Transverse colon (tissue), 3 donors: Measurements from ENCODE around the gene SPN.

Source experiments
- CTCF ChIP-seq, 5 experiments: fragments of 200-600 bp in 3 of 5; fragments of 450-650 bp in 2 of 5; sonication (generic) in 3 of 5; IDR thresholded peaks; 1 replicate in 2 of 5; 2 replicates in 3 of 5; pipeline ENCODE4 v1.5.1; 2016 to 2017; ENCODE audit warnings: antibody characterized with exemption in 5 of 5, inconsistent platforms in 3 of 5, mild to moderate bottlenecking in 2 of 5, moderate library complexity in 1 of 5
- EP300 ChIP-seq: sonication (generic); formaldehyde crosslinking; IDR thresholded peaks from one replicate; pipeline ENCODE4 v1.6.1; 2017; ENCODE audit warnings: antibody characterized with exemption, low read depth
- POLR2A ChIP-seq: fragments of 450-650 bp; IDR thresholded peaks from one replicate; pipeline ENCODE4 v1.6.1; 2016; ENCODE audit warnings: antibody characterized with exemption, mild to moderate bottlenecking, moderate library complexity

DNA sequence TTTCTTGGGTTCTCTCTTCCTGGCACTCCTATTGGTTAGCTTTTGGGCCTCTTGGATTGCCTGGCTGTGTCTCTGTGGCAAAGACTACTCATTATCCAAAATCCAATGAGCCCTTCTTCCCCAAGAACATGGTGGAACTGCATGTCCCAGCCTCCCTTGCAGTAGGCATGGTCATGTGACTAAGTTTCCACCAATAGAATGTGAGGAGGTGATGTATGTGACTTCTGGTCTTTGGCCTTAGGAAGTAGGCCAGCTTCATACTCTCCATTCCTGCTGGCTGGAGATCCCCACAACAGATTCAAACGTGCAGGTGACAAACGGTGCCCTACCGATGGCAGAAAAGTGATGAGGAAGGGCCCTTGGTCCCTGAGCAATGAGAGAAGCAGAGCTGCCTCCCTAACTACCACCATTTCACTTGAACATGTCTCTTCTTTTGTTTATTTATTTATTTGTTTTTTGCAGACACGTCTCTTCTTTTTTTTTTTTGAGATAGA lies 17.3 kb upstream of the SPN start:
- TF ChIP-seq POLR2A (no peak), CTCF (IDR thresholded peaks at IDR 0.05) (no peak), EP300 (no peak)
